NCI-H1105 (cell line): ENCODE results near the gene CFAP119.

Experiments
- DNase-seq: peaks from one replicate; lab custom pipeline; 2025; lab: John Stamatoyannopoulos, UW

CFAP119 gene

GRCh38 chr16:30762991-30763725 is 1.3 kb upstream of the CFAP119 start:
- DNase-seq = no peak

DNA sequence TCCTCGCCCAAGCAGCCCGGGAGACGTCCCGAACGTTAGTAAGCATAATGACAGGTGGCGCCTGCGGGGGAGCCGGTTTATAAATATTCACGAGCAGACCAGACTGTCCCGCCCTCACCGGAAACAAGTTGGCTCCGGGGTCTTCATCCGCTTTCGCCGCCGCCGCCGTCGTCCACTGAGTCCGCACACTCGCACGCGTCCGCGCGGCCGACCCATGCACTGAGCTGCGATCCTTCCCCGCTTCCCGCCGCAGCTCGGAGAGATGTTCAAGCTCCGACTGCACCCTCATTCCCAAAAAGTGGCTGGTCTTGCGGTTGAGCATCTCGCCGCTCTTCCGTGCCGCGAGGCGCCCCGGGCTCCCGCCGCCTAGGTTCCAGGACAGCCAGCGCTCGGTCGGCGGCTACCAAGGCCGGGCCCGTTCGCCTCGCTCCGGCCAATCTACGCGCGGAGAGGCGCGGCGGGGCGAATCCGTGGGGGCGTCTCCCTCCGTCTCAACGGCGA is 385 bp downstream of the CFAP119 start:
- DNase-seq = peak; percentile 15

GRCh38 chr16:30760577-30761426 is 1.1 kb downstream of the CFAP119 start:
- no peak for DNase-seq

DNA sequence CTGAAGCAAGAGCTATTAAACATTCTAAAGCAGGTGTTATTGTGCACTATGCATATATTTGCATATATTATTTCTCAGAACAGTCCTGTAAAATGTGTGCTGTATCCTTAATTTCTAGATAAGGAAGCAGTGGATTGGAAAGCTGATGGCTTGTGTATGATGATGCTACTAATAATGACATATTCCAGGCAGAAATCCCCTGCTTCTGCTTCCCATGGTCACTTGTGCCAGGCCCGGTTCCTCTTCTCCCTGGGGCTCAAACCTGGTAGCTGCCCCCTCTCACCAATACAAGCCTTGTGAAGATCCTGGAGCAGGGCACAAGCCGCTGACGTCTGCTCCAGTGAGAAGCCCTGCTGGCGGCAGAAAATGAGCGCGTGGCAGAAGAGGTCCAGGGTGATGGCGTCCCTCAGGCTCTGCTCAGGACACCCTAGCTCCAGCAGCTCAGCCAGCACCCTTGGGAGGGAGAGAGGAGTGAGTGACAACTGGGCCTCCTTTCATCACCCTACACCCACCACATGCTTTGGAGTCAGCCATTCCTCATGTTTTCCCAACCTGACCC is 1.8 kb downstream of the CFAP119 start:
- DNase-seq = no peak

DNA sequence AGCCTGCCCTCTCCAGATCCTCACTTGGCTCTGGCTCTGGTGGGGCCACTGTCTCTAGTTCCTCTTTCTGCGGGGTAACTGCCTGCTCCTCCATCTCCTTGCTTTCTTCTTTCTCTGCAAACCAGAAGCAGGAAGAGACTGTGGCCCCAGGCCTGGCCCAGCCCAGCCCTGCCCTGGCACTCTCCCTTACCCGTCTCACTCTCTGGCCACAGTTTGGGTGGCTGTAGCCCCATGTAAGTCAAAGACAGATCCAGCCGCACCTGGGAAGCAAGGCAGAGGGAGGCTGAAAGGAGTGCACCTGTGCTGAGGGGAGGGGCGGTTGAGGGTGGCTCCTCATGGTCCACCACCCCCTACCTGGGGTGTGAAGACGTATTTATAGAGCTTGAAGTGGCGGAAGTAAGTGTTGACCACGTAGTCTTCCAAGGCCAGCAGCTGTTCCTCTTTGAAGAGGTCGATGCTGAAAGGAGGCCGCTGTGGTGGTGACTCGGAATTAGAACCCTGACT is 2.8 kb downstream of the CFAP119 start:
- no peak for DNase-seq

DNA sequence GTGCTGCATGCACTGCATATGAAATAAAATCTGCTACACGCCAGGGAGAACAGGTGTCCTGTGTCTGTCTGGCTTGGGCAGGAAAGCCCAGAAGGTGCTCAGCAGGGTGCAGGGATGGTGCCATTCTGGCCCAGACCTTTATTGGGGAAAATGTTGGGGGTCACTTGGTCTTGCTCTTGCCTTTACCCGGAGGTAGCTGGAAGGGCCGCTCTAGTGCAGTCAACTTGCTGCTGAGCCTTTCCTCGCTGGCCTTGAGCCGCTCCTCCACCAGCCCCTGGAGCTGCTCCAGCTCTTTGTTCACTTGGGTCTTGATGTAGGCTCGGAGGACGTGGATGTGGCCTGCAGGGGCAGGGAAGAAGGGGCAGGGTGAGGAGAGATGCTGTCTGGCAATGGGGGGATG is 4.5 kb downstream of the CFAP119 start:
- DNase-seq = no peak

GRCh38 chr16:30756781-30757100 is 5.1 kb downstream of the CFAP119 start:
- DNase-seq = no peak

- no peak for DNase-seq
These were observed 5.7 kb downstream of the CFAP119 start for GRCh38 chr16:30755955-30756780.

GRCh38 chr16:30753596-30753995 is 8.3 kb downstream of the CFAP119 start:
- no peak for DNase-seq

DNA sequence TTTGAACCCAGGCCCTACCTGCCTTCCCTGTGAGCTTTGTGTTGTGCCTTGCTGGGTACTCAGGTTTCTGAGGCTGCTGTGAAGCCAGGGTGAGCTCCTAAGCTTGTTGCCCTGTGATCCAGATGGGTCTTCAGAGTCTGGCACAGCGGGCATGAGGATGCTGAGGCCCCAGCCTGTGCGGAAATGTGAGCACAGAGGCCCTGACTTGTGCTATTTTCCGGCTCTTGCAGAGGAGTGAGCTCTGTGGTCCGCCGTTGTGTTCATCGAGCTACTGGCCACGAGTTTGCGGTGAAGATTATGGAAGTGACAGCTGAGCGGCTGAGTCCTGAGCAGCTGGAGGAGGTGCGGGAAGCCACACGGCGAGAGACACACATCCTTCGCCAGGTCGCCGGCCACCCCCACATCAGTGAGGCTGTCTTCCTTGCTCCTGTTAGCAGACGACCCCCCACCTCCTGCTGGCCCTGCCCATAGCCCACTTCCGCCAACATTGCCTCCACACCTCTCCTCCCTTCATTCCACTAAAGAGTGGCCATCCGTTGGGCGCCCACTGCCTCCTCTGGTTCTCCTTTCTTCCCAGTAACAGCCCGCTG is 10.9 kb downstream of the CFAP119 start:
- DNase-seq = no peak

- DNase-seq = no peak
These were observed 11.7 kb downstream of the CFAP119 start for GRCh38 chr16:30750201-30750600.

DNA sequence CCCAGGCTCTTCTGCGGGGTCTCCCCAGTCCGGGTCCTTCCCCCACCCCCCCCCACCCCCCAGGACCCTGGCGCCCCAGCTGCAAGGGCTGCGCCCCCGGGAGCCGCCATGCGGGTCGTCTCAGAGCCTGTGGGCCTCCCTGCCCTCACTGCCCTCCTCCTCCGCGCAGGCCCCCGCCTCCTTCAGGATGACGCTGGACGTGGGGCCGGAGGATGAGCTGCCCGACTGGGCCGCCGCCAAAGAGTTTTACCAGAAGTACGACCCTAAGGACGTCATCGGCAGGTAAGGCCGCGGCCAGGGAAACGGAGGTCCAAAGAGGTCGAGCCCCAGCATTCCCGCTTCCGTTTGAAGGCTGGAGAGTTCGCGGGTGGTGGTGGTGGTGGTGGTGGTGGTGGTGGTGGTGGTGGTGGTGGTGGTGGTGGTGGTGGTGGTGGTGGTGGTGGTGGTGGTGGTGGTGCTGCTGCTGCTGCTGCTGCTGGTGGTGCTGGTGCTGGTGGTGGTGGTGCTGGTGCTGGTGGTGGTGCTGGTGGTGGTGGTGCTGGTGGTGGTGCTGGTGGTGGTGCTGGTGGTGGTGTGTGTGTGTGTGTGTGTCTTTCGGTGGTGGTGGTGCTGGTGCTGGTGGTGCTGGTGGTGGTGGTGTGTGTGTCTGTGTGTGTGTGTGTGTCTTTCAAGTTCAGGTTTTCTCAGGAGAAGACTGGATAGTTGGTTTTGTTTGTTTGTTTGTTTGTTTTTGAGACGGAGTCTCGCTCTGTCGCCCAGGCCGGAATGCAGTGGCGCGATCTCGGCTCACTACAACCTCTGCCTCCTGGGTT is 13.0 kb downstream of the CFAP119 start:
- DNase-seq = no peak

DNA sequence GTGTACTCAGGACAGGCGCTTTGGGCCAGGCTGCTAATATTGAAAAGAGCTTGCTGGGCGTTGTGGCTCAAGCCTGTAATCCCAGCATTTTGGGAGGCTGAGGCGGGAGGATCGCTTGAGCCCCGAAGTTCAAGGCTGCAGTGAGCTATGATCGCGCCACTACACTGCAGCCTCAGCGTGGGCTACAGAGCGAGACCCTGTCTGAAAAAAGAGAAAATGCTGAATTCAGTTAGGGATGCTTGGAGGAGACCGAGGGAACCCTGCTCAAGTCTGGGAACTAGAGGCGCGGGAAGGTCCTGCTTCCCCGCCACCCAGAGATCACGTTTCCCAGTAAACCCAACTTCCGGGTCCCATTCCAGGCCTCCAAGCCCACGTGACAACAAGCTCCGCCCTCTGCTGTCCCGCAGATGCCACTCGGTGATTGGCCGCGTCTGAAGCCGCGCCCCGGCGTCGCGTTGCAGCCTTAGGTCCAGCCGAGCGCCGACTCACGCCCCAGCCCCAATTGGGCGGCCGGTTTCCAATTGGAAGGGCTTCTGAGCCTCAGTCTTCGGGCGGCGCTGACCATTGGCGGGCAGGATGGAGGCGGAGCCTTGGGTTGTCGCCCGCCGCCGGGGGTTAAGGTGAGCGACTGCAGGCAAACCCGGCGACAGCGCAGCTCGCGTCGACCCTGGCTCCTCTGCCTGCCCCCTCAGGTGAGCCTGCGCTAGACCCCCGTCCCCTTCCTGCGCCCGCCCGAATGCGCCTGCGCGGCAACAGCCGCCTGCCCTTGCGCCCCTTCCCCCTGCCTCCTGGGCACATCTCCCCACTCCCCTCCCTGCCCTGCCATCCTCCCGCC is 13.8 kb downstream of the CFAP119 start, which contains the start of gene PHKG2:
TSS of gene PHKG2 (plus strand) at position 627 of the 835 bp plus-strand sequence. CDS start 396 bp downstream, outside the sequence.
- DNase-seq = peak; percentile 98

DNA sequence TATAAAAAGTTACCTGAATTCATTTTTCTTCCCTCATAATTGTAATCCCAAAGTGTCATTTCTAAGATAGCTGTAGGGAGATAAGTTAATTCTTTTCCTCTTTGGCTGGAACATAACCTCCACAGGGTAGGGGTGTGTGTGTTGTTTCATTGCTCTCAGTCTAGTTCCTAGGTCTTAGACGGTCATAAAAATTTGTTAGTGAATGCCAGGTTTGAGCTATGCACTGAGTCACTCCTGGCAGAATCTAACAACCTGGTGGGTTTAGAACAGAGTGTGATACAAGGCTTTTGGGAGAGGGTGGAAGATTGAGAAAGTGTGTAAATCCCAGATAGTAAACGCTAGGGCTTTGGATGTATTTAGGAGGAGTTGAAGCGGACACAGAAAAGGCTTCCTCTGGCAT is 14.5 kb downstream of the CFAP119 start:
- no peak for DNase-seq

GRCh38 chr16:30746638-30747175 is 15.2 kb downstream of the CFAP119 start:
- no peak for DNase-seq

DNA sequence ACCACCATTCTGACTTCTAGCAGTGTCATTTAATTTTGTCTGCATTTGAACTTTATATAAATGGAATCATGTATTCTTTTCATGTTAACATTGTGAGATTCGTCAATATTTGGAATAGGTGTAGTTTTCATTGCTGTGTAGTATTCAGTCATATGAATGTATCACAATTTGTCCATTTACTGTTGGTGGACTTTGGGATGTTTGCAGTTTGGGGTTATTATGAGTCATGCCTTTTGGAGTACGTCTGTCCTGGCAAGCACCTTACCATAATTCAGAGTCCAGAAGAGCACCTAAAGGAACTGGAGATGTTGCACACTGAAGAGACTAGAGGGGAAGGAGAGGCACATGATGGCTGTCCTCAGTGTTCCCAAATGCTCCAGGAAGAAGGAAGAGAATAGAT is 16.8 kb downstream of the CFAP119 start:
- DNase-seq = no peak

GRCh38 chr16:30744183-30744582 is 17.7 kb downstream of the CFAP119 start:
- DNase-seq = no peak

DNA sequence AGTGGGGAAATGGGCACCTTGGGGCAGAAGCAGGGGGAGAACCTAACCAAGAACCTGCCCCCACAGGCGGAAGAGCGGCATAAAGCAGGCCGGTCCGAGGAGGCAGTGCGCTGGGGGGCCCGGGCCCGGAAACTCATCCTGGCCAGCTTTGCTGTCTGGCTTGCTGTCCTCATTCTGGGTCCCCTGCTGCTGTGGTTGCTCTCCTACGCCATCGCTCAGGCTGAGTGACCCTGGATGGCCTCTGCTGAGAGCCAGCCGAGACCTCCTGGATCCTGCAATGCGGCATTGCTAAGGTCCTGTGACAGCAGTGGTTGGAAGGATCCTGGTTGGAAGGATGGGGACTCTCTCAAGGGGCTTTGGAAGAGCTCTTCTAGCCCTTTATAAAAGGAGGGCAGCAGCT is 18.1 kb downstream of the CFAP119 start:
- no peak for DNase-seq

GRCh38 chr16:30741461-30741914 is 20.4 kb downstream of the CFAP119 start:
- DNase-seq = no peak
